ENCODE measurements around the gene PLB1.

Gene PLB1

DNA sequence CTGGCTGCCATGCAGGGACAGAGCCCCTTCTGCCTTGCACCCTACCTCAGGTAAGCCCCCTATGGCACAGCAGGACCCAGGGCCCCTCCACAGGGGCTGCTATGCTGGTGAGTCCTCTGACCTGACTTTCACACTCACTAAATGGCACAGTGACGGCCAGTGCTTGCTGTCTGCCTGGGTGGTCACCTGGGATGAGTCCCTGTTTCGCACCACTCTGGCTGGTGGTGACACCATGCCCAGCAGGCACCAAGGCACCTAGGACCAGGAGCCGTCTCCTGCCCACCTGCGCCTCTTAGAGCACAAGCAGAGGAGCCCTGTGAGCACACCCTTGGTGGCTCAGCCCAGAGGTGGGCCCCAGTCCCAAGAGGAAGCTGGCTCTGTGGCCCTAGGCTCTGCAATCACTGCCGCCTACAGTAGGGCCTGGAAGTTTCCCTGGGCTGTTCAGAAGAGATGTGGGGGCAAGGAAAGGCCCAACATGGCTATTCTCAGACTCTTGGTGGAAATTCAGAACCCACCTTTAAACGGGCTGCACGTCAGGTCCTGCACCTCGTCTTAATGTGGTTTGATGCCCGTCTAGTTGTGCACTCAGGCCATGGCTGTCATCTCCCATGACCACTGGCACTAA lies 96.0 kb downstream of the PLB1 start:
- Mint-ChIP-seq H3K27ac (peak overlapping the region; percentile 56), H3K9me3 (no peaks in the 10 kb centered on the region), H3K4me3 (no peak overlapping the region), H3K4me1 (peaks cover 39% of the 10 kb centered on the region), H3K36me3 (no peaks in the 10 kb centered on the region)
- no peak for DNase-seq (ENCODE audit: low spot score in 2 of 2)
- ATAC-seq = no peak

DNA sequence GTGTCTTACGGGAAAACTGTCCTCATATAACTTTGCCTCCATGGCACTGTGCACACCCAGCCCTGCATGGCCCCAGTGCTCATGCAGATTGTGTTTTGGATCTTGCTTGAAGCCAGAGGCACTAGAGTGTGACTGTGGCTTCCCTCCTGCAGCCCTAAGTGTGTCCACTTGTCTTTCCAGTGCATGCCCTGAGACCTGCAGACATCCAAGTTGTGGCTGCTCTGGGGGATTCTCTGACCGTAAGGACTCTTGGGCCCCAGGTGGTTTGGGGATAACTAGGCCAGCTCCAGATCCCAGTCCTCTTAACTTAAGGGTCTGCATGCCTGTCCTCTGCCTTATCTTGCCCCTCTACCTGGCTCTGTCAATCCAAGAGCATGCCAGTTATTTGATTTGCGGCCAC lies 96.6 kb downstream of the PLB1 start:
- no peak overlapping the region for H3K4me3 Mint-ChIP-seq

DNA sequence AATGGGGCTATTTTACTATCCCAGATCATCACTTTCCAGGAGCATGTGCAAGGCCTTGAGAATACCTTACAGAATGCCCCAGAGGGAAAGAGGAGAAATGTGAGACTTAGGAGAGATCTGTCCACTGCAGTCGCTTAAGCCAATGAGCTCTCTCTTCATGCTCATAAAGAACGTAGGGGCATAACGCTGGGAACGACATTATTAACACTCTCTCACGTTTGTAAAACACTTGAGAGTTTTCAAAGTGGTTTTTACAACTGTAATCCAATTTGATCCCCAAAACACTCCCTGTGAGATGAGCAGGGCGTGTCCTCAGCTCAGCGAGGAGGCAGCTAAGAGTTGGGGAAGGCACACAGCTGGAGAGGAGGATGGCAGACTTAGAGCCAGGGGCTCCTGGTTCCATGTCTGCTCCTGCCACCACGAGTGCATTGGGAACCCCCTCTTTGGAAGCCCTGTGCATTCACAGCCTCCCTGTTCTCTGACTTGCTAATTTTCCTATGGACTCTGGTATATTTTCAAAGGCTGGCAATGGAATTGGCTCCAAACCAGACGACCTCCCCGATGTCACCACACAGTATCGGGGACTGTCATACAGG lies 97.4 kb downstream of the PLB1 start:
- no peak overlapping the region for H3K27ac Mint-ChIP-seq
- H3K4me1 Mint-ChIP-seq = peaks cover 25% of the 10 kb centered on the region
- ATAC-seq = no peak
- no peaks in the 10 kb centered on the region for H3K36me3 Mint-ChIP-seq
- DNase-seq (ENCODE audit: low spot score in 2 of 2) = no peak
- H3K4me3 Mint-ChIP-seq = no peak overlapping the region
- no peaks in the 10 kb centered on the region for H3K9me3 Mint-ChIP-seq

More for the DNA sequence above, 96.6 kb downstream of the PLB1 start:
- H3K4me1 Mint-ChIP-seq = peaks cover 32% of the 10 kb centered on the region
- ATAC-seq (no peak), DNase-seq (ENCODE audit: low spot score in 2 of 2) (no peak)
- H3K27ac Mint-ChIP-seq = peak overlapping the region; percentile 56
- no peaks in the 10 kb centered on the region for H3K9me3 Mint-ChIP-seq
- no peaks in the 10 kb centered on the region for H3K36me3 Mint-ChIP-seq

DNA sequence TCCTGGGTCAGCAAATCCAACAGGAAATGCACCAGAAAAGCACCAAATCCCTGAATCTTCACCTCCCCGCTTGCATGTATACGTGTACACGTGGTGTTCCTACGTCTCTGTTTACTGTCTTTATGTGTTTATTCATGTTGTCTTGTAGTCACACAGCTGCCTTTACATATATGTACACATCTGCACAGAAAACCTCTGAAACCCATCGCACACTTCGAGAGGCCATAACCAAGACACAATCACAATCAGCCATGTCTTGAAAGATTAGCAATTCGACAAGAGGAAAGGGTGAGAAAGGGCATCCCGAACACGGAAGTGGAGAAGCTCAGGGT lies 98.1 kb downstream of the PLB1 start:
- no peak for ATAC-seq
- Mint-ChIP-seq H3K36me3 (no peaks in the 10 kb centered on the region), H3K4me1 (peaks cover 22% of the 10 kb centered on the region), H3K9me3 (no peaks in the 10 kb centered on the region), H3K27ac (peak overlapping the region; percentile 76), H3K4me3 (peak overlapping the region; percentile 52)
- no peak for DNase-seq (ENCODE audit: low spot score in 2 of 2)

DNA sequence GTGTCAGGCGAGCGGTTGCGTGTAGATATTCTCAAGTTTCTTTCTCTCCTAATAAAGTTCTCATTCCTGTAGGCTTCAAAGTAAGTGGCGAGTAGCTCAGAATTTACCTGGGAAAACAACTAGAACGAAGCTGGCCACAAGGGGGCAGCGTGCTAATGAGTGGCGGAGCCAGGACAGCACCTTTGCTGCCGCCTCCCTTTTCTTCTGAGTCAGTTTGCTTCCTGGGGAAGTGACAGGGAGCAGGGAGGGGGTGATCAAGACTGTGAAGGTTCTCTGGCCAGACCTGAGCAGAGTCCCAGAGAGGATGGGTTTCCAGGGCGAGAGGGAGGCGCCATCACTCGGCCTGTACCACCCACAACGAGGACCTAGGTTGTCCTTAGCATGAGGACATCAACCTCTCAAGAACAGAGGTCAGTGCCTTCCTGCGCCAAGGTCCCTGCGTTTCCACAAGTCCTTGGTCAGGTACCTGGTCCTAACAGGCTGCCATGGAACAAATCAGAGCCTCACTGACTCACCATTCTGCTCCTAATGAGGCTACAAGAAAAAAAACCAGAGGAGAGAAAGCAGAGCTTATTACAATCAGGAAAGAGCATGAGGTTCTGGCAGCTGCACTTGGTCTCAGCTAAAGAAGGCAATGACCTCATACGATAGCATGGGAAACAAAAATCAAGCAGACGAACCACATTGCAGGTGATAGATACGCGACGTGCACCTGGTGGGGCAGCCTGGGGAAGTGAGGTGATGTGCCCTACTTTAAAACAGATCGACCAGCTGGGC lies 98.7 kb downstream of the PLB1 start:
- Mint-ChIP-seq H3K36me3 (no peaks in the 10 kb centered on the region), H3K4me1 (peaks cover 22% of the 10 kb centered on the region)

DNA sequence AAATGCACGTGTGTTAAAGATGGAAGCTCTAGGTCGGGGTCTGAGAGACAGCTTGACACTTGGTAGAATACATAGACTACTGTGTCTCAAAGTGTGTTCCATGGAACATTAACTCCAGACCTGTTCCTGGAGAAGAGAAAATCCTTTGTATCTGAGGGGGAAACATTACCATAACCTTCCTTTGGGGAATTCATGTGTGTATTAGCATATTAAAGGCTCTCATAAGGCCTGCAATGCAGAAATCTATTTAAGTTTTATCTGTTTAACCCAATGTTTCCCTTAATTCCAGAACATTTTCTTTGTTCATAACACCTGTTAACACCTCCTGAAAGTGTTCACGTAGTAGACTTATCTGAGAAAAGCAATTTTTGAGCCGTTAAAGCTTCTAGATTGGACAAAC lies 99.5 kb downstream of the PLB1 start:
- Mint-ChIP-seq H3K4me3 (no peak overlapping the region), H3K9me3 (no peaks in the 10 kb centered on the region), H3K27ac (peak overlapping the region; percentile 76), H3K4me1 (peaks cover 21% of the 10 kb centered on the region), H3K36me3 (no peaks in the 10 kb centered on the region)
- DNase-seq (ENCODE audit: low spot score in 2 of 2) (no peak), ATAC-seq (no peak)

More for the DNA sequence above, 98.7 kb downstream of the PLB1 start:
- Mint-ChIP-seq H3K27ac (peak overlapping the region; percentile 76), H3K4me3 (peak overlapping the region; percentile 52), H3K9me3 (no peaks in the 10 kb centered on the region)
- ATAC-seq (peak; percentile 85), DNase-seq (ENCODE audit: low spot score in 2 of 2) (peak; percentile 82 to 90)

DNA sequence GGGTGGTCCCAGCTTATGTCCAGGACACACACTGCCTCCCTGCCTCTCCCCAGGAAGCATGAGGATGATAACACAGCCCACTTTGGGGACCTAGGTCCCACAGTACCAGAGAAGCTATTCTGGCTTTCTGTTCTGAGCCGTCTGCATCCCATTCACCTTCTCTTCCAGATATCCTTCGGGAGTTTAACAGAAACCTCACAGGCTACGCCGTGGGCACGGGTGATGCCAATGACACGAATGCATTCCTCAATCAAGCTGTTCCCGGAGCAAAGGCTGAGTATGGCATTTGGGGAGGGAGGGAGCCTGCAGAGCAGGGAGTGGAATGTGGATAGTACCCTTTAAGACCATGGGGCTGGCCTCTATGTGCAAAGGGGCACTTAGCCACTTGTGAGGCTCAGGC lies 102.6 kb downstream of the PLB1 start:
- ATAC-seq = no peak
- DNase-seq (ENCODE audit: low spot score in 2 of 2) = no peak
- Mint-ChIP-seq H3K36me3 (no peaks in the 10 kb centered on the region), H3K9me3 (no peaks in the 10 kb centered on the region), H3K4me1 (peaks cover 16% of the 10 kb centered on the region), H3K4me3 (no peak overlapping the region), H3K27ac (peak overlapping the region; percentile 53)

DNA sequence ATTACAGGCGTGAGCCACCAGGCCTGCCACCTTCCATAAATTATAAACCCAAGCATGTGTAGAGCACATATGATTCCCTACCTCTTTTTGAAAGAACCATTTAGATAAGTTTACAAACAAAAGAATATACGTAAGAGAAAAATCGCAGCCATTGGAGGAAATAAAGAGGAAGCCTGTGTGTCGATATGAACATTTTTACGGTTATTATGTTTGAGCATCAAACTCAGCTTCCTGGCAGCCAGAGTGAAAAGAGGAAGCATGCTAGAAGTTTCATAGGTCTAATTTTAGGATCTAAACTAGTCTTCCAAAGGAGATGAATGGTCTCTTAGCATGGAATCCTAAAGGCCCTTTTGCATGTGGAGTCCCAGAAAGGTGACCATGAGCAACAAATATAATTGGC lies 104.3 kb downstream of the PLB1 start:
- DNase-seq (ENCODE audit: low spot score in 2 of 2) (no peak), ATAC-seq (no peak)
- Mint-ChIP-seq H3K9me3 (no peaks in the 10 kb centered on the region), H3K4me3 (no peak overlapping the region), H3K27ac (no peak overlapping the region), H3K4me1 (peaks cover 1% of the 10 kb centered on the region), H3K36me3 (no peaks in the 10 kb centered on the region)

DNA sequence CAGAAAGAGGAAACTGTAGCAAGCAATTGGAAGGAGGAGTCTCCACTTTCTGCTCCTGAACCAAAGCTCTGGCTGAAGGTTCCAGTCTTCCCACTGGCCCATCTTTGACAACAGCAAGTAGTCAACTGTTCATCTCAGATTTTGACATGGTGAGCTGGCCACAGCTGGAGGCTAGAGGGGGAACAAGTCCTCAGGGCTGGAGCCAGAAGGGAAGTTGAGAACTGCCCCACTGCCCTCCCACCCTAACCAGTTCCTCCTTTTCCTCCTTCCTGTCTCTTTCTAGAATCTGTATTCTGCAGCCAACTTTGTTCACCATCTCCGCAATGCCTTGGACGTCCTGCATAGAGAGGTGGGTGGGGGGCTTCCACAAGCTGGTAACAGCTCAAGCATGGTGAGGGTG lies 105.8 kb downstream of the PLB1 start:
- Mint-ChIP-seq H3K36me3 (no peaks in the 10 kb centered on the region), H3K4me1 (no peaks in the 10 kb centered on the region), H3K9me3 (no peaks in the 10 kb centered on the region), H3K27ac (no peak overlapping the region), H3K4me3 (no peak overlapping the region)
- DNase-seq (ENCODE audit: low spot score in 2 of 2) (no peak), ATAC-seq (no peak)

DNA sequence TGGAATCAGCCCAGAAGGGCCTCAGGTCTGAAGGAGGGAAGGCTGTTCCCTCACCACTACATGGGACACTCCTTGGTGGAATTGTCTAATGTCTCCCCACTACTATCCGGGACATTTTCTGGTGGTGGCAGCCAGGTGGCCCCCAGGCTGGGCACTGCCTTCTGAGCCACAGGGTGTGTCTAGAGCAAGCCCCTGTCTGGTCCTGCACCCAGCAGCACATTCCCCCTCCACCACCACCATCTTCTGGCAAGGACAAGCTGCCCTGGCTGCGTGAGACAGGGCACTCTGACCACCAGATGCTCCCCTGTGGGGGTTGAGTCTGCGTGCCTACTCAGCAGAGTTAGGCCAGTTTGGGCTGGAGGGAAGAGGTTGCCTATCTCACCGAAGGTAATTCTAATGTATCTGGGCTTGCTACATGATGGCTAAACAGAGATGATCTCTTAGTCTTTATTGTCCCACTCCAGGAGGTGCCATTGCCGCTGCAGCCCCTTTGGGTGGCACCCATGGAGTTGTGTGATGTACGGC lies 106.3 kb downstream of the PLB1 start:
- Mint-ChIP-seq H3K36me3 (no peaks in the 10 kb centered on the region), H3K4me3 (no peak overlapping the region), H3K27ac (no peak overlapping the region), H3K9me3 (no peaks in the 10 kb centered on the region), H3K4me1 (no peaks in the 10 kb centered on the region)
- DNase-seq (ENCODE audit: low spot score in 2 of 2) = no peak
- ATAC-seq = peak; percentile 22

DNA sequence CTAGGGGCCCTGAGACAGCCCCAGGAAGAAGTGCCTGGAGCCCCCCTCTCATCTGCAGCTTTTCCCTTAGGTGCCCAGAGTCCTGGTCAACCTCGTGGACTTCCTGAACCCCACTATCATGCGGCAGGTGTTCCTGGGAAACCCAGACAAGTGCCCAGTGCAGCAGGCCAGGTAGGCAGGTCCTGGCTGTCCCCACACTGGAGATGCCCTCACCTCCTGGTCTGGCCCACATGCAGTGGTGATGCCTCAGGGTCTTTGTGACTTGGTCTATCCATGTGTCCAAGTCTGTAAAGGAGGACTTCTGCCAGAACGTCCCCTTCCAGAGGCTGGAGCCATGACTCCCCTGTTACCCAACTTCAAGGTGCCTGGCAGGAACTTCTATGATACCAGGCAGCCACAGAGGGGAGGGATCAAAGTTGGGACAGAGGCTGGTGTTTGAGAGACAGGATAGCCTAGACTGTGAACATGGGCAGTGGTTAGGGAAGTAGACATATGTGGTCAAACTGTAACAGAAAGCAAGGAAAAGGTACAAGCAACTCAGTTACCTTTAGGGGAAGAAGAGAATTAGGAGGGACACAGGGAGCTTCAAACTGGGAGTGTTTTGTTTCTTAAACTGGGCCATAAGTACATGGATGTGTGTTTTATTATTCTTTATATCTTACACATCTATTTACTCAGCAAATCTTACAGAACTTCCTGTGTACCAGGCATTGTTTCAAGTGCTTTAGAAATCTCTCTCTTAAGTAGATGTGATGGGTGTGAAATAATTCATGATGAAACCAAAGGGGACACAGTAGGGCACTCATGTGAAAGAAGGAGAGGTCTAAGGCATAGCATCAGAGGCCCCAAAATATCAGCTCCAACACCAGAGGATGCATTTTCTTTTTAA lies 107.1 kb downstream of the PLB1 start:
- no peak for DNase-seq (ENCODE audit: low spot score in 2 of 2)
- no peak overlapping the region for H3K4me3 Mint-ChIP-seq
- no peak for ATAC-seq
- H3K4me1 Mint-ChIP-seq = no peaks in the 10 kb centered on the region
- no peak overlapping the region for H3K27ac Mint-ChIP-seq
- no peaks in the 10 kb centered on the region for H3K9me3 Mint-ChIP-seq
- no peaks in the 10 kb centered on the region for H3K36me3 Mint-ChIP-seq

DNA sequence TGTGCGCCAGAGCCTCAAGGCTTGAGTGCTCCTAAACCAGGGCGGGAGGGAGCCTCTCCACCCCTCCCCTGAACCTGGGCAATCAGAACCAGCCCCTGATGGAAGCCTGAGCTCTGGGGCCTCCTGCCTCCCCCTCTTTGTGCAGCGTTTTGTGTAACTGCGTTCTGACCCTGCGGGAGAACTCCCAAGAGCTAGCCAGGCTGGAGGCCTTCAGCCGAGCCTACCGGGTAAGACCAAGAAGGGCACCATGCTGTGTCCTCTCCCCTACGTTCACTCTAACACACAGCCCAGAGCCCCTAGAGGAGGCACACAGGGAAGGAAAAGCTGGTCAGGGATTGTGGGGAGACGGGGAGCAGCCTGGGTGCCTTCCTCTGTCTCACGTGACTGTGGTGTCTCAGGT lies 108.0 kb downstream of the PLB1 start:
- H3K36me3 Mint-ChIP-seq = peaks cover 3% of the 10 kb centered on the region
- no peak overlapping the region for H3K4me3 Mint-ChIP-seq
- ATAC-seq (no peak), DNase-seq (ENCODE audit: low spot score in 2 of 2) (no peak)
- H3K9me3 Mint-ChIP-seq = no peaks in the 10 kb centered on the region
- H3K27ac Mint-ChIP-seq = no peak overlapping the region
- no peaks in the 10 kb centered on the region for H3K4me1 Mint-ChIP-seq

DNA sequence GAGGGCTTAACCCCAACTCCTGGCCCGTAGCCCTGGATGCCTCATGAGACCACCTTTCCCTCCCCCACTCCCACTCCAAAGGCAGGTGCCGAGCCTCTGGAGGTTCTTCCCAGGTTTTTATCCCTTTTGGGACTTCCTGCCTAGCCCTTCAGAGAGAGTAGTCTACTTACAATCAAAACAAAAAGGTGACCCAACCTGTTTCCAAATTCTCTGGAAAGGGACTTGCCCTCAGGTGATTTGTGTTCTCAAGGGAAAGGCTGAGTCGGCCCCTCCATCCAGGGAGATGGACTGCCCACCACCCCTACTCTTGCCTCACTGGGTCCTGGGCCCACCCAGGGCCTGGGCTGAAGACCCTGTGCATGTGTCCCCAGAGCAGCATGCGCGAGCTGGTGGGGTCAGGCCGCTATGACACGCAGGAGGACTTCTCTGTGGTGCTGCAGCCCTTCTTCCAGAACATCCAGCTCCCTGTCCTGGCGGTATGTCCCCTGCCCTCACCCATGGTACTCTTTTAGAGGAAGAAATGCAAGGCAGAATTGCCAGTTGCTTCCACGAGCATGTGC lies 108.5 kb downstream of the PLB1 start:
- no peak overlapping the region for H3K4me3 Mint-ChIP-seq
- no peaks in the 10 kb centered on the region for H3K4me1 Mint-ChIP-seq
- no peak for DNase-seq (ENCODE audit: low spot score in 2 of 2)
- ATAC-seq = no peak
- H3K27ac Mint-ChIP-seq = no peak overlapping the region
- peaks cover 9% of the 10 kb centered on the region for H3K36me3 Mint-ChIP-seq
- no peaks in the 10 kb centered on the region for H3K9me3 Mint-ChIP-seq

DNA sequence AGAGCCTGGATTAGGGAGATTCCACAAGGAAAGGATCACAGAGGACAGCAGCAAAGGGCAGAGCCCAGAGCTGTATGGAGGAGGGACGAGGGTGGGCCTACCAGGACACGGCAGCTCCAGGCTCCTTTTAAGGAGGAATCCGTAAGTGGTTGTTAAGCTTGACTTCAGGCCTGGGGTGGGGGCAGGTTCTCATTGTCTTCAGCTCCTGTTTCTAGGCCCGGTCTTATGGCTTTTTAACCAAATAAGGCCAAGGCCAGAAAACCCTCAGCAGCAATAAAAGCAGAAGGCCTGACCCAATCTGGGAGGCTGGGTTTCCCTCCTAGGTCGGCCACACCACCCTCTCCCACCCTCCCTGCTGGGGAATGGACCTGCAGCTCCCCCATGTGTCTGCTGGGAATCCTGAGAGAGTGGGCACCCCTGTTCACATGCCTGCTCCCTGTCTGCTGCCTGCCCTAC lies 111.2 kb downstream of the PLB1 start:
- Mint-ChIP-seq H3K4me3 (no peak overlapping the region), H3K27ac (no peak overlapping the region), H3K36me3 (peaks cover 9% of the 10 kb centered on the region), H3K4me1 (peaks cover 16% of the 10 kb centered on the region), H3K9me3 (no peaks in the 10 kb centered on the region)
- no peak for DNase-seq (ENCODE audit: low spot score in 2 of 2)
- no peak for ATAC-seq

Measured in stimulated activated effector memory CD8-positive, alpha-beta T cell treated with anti-CD3 and anti-CD28 coated beads, Interleukin-12 subunit alpha, Interleukin-12 subunit beta, amount 100 ng/mL, for 72 hours (primary cell).